ENCODE data around the gene DPEP3. TPM values are rescaled to one million over a fixed set of nuclear protein-coding genes. Genes with fewer than 3 reads are reported as not detected.

Gene DPEP3
- total and polyA plus RNA-seq, 7 donors, result 0.10 to 0.45 (median 0.17) TPM; not detected in 2

DNA sequence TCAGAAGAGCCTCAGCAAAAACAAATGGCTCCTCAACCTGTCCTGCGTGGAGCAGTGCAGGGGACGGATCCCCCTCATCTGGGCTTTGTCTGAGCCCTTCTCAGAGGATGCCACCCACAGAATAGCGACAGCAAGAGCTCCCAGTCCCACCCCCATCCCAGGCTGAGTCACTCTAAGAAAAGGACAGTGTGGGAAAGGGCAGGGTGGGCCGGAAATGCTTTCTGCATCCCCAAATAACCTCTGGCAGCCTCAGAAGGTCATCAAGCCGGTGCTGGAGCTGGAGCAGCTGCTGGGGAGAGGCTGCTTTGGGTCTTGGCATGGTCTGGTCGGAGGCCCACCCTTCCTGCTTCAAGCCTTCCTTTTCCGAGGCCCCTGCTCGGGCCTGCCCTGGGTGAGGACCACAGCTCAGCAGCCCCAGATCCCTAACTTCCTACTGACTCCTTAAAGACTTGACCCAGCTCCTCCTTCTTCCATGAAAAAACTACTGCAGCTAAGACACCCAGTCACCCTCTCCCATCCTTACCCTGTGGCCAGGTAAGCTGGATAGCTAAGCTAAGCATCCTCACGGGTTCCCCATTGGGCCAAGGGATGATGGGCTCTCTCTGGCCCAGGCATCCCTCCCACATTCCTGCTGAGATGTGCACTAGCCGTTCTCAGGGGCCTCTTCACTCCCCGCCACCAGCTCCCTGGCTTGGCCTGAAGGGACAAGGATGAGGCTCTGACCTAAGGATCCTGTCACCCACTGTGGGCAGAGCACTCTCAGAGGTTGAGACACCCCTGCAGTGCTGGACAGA is 20.6 kb downstream of the DPEP3 start:
- TF ChIP-seq, protein P1, sequence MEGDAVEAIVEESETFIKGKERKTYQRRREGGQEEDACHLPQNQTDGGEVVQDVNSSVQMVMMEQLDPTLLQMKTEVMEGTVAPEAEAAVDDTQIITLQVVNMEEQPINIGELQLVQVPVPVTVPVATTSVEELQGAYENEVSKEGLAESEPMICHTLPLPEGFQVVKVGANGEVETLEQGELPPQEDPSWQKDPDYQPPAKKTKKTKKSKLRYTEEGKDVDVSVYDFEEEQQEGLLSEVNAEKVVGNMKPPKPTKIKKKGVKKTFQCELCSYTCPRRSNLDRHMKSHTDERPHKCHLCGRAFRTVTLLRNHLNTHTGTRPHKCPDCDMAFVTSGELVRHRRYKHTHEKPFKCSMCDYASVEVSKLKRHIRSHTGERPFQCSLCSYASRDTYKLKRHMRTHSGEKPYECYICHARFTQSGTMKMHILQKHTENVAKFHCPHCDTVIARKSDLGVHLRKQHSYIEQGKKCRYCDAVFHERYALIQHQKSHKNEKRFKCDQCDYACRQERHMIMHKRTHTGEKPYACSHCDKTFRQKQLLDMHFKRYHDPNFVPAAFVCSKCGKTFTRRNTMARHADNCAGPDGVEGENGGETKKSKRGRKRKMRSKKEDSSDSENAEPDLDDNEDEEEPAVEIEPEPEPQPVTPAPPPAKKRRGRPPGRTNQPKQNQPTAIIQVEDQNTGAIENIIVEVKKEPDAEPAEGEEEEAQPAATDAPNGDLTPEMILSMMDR (IDR thresholded peaks at IDR 0.05), result no peak
- H3K4me1 ChIP-seq, result peaks cover 62% of the 10 kb centered on the region
- H3K4me3 ChIP-seq, result peak overlapping the region; percentile 11
- peaks cover 0 to 89% of the 10 kb centered on the region in 2 donors for H3K36me3 ChIP-seq (ENCODE audit: insufficient read depth in 1 of 2, low read depth in 1 of 2)
- DNase-seq (peak; percentile 86 to 89), ATAC-seq (peak; percentile 42 to 81 (median 71))
- WGBS, 3 donors, result 26 to 35% (median 35%) methylated on average over 11 of the region's 11 CpGs
- H3K9me3 ChIP-seq, result no peaks in the 10 kb centered on the region
- peak overlapping the region; percentile 78 for H3K27ac ChIP-seq
- intact Hi-C loops (cut with DNase I), result no loop called here
- no peaks in the 10 kb centered on the region for H3K27me3 ChIP-seq (ENCODE audit: insufficient read depth in 3 of 3, low read length in 2 of 3)

DNA sequence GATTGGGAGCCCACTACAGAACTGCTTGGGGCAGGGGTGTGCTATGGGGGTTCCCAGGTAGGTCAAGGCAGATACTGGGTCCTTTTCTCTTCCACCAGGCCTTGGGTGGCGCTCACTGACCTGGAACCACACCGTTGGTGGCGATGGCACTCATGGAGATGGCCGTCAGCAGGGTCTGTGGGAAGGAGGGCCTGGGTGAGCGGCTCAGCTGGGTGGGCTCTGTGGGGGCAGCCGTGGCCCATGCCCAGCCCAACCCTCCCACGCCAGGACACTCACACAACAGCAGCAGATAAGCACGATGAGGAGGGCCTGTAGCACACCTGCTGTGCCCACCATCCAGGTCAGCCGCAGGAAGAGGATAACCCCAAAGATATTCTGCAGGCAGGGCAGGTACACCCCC is 22.7 kb downstream of the DPEP3 start:
- H3K36me3 ChIP-seq (ENCODE audit: insufficient read depth in 1 of 2, low read depth in 1 of 2), result peaks cover 0 to 100% of the 10 kb centered on the region in 2 donors
- no peaks in the 10 kb centered on the region for H3K9me3 ChIP-seq
- 93 to 95% (median 93%) methylated on average over 9 of the region's 9 CpGs for WGBS, 3 donors
- ATAC-seq, result no peak
- H3K27ac ChIP-seq, result peak overlapping the region; percentile 78
- intact Hi-C loops (cut with DNase I), result no loop called here
- peaks cover 41% of the 10 kb centered on the region for H3K4me1 ChIP-seq
- TF ChIP-seq, protein P1 (IDR thresholded peaks at IDR 0.05), result no peak
- H3K4me3 ChIP-seq, result no peak overlapping the region
- DNase-seq, result no peak
- H3K27me3 ChIP-seq (ENCODE audit: insufficient read depth in 3 of 3, low read length in 2 of 3), result no peaks in the 10 kb centered on the region

DNA sequence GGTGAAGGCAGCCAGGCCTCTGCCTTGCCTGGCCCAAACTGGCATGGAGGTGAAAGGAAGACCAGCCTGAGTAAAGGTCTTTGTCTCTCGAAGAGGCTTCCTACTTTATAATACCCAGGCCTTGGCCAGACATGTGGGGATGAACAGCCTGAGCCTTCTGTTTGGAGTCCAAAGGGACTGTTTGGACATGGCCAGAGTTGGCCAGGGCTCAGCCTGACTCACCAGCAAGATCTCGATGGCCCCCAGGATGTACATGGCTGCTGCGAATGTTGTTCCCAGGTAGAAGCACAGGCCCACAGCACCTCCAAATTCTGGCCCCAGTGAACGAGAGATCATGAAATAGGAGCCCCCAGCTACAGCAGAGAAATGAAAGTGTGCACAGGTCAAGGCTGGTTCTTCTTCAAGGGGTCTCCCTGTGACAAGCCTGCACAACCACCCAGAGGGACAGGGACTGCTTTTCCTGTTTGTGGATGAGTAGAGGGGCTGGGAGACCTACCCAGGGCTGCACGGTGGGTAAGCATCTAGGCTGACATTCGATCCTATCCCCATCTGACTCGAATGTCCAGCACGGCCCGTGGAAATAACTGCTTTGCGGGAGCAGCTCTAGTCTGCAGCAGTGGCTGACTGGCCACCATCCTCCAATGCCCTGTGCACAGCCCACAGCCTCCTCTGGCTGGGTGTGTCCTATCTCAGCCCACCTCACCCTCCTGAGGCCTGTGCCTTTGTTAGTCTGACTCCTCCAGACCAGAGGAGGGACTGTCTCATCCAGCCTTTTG is 25.7 kb downstream of the DPEP3 start:
- WGBS, 3 donors, result 46 to 67% (median 53%) methylated on average over 10 of the region's 10 CpGs
- peak in 2 of 4 donors; percentile 30 to 46 for ATAC-seq
- H3K9me3 ChIP-seq, result no peaks in the 10 kb centered on the region
- H3K4me3 ChIP-seq, result no peak overlapping the region
- H3K36me3 ChIP-seq (ENCODE audit: insufficient read depth in 1 of 2, low read depth in 1 of 2), result peaks cover 0 to 100% of the 10 kb centered on the region in 2 donors
- H3K4me1 ChIP-seq, result peaks cover 22% of the 10 kb centered on the region
- H3K27ac ChIP-seq, result no peak overlapping the region
- TF ChIP-seq, protein P1 (IDR thresholded peaks at IDR 0.05), result no peak
- H3K27me3 ChIP-seq (ENCODE audit: insufficient read depth in 3 of 3, low read length in 2 of 3), result no peaks in the 10 kb centered on the region
- intact Hi-C loops (cut with DNase I), result no loop called here
- peak in 1 of 2 donors; percentile 25 for DNase-seq

DNA sequence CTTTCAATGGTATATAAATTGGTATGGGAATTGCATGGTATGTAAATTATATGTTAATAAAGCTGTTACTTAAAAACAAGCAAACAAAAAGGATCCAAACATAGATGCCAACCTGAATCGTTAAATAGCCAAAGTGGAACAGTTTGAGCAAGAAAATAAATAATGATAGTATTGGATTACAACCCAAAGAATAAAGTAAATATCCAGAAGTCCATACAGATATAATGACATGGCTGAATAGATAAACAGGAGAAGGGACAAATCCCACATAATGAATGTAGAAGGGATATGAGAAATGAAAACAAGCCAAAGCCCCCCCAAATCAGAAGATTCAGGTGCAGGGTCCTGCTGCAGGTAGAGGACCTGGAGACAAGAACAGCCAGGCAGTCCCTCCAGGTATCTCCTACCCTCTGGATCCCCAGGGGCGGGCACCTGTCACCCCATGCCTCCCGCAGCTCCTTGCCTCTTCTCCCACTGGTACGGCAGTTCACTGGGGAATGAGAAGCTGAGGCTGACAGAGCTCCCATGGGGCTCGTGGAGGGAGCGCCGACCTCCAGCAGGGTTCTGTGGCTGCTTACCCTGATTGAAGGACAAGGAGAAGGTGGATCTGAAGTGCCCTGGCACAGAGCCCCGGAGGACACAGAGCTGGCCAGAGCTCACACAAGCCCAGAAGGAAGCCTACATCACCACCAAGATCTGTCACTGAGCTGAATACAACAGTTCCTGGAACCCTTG is 26.5 kb downstream of the DPEP3 start:
- no peak overlapping the region for H3K27ac ChIP-seq
- intact Hi-C loops (cut with DNase I), result no loop called here
- TF ChIP-seq, protein P1 (IDR thresholded peaks at IDR 0.05), result no peak
- peaks cover 0 to 100% of the 10 kb centered on the region in 2 donors for H3K36me3 ChIP-seq (ENCODE audit: insufficient read depth in 1 of 2, low read depth in 1 of 2)
- H3K9me3 ChIP-seq, result no peaks in the 10 kb centered on the region
- peaks cover 14% of the 10 kb centered on the region for H3K4me1 ChIP-seq
- no peak for ATAC-seq
- no peak overlapping the region for H3K4me3 ChIP-seq
- DNase-seq, result no peak
- 66 to 87% (median 73%) methylated on average over 8 of the region's 8 CpGs for WGBS, 3 donors
- H3K27me3 ChIP-seq (ENCODE audit: insufficient read depth in 3 of 3, low read length in 2 of 3), result no peaks in the 10 kb centered on the region
